Measurements from ENCODE around the gene NFAT5.

NFAT5 gene

GRCh38 chr16:69616082-69616481, 50.3 kb downstream of the NFAT5 start:
- TF ChIP-seq, protein P1, sequence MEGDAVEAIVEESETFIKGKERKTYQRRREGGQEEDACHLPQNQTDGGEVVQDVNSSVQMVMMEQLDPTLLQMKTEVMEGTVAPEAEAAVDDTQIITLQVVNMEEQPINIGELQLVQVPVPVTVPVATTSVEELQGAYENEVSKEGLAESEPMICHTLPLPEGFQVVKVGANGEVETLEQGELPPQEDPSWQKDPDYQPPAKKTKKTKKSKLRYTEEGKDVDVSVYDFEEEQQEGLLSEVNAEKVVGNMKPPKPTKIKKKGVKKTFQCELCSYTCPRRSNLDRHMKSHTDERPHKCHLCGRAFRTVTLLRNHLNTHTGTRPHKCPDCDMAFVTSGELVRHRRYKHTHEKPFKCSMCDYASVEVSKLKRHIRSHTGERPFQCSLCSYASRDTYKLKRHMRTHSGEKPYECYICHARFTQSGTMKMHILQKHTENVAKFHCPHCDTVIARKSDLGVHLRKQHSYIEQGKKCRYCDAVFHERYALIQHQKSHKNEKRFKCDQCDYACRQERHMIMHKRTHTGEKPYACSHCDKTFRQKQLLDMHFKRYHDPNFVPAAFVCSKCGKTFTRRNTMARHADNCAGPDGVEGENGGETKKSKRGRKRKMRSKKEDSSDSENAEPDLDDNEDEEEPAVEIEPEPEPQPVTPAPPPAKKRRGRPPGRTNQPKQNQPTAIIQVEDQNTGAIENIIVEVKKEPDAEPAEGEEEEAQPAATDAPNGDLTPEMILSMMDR (IDR thresholded peaks at IDR 0.05; ENCODE audit: low read depth, low read length, missing control alignments), result no peak
- H3K4me3 ChIP-seq (replicated peaks; ENCODE audit: low read depth, low read length), result no peak overlapping the region
- DNase-seq (ENCODE audit: extremely low read depth, low read depth), result no peak

GRCh38 chr16:69618307-69618706, 52.5 kb downstream of the NFAT5 start:
- no peak for DNase-seq (ENCODE audit: extremely low read depth, low read depth)
- TF ChIP-seq, protein P1 (IDR thresholded peaks at IDR 0.05; ENCODE audit: low read depth, low read length, missing control alignments), result no peak
- no peak overlapping the region for H3K4me3 ChIP-seq (replicated peaks; ENCODE audit: low read depth, low read length)

- no peak for DNase-seq (ENCODE audit: extremely low read depth, low read depth)
- H3K4me3 ChIP-seq (replicated peaks; ENCODE audit: low read depth, low read length), result no peak overlapping the region
- TF ChIP-seq, protein P1 (IDR thresholded peaks at IDR 0.05; ENCODE audit: low read depth, low read length, missing control alignments), result no peak
Observed at GRCh38 chr16:69618721-69619120, 53.0 kb downstream of the NFAT5 start.

DNA sequence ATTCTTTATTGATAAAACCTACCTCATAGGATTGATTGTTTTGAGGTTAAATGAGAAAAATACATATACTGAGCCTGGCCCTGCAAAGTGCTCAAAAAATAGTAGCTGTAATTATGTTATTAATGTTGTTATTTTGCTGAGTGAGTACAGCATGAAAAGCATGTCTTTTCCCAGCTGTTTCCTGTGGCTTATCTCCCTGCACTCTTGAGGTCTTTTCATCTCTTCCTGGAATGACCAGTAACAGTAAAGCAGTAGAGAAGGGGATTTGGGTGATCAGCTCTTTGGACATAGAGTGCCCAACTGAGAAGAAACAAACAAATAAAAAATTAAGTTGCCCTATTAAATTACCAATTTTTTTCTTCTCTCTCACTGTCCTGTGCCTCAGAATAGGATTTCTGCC, 53.7 kb downstream of the NFAT5 start:
- no peak overlapping the region for H3K4me3 ChIP-seq (replicated peaks; ENCODE audit: low read depth, low read length)
- TF ChIP-seq, protein P1 (IDR thresholded peaks at IDR 0.05; ENCODE audit: low read depth, low read length, missing control alignments), result no peak
- no peak for DNase-seq (ENCODE audit: extremely low read depth, low read depth)

DNA sequence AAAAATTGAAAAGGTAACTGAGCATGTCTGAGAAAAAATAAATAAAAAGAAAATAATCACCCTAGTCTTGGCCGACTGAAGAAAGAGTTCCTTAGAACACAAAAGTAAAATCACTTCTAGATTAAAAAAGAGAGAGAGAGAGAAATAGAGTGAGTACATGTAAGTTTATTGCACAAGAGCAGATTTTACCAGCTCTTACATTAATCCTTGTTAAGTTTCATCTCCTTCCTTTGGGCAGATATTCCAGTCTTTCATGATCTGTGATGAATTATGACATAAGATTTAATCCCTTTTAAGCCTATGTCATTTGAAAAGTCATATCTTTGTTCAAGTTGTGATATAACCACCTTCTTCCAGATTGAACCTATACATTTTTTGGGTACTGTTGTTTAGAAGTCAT, 54.8 kb downstream of the NFAT5 start:
- H3K4me3 ChIP-seq (replicated peaks; ENCODE audit: low read depth, low read length), result no peak overlapping the region
- TF ChIP-seq, protein P1 (IDR thresholded peaks at IDR 0.05; ENCODE audit: low read depth, low read length, missing control alignments), result no peak
- DNase-seq (ENCODE audit: extremely low read depth, low read depth), result no peak

- DNase-seq (ENCODE audit: extremely low read depth, low read depth), result no peak
- TF ChIP-seq, protein P1 (IDR thresholded peaks at IDR 0.05; ENCODE audit: low read depth, low read length, missing control alignments), result no peak
- no peak overlapping the region for H3K4me3 ChIP-seq (replicated peaks; ENCODE audit: low read depth, low read length)
Observed at GRCh38 chr16:69621225-69621624, 55.5 kb downstream of the NFAT5 start.

DNA sequence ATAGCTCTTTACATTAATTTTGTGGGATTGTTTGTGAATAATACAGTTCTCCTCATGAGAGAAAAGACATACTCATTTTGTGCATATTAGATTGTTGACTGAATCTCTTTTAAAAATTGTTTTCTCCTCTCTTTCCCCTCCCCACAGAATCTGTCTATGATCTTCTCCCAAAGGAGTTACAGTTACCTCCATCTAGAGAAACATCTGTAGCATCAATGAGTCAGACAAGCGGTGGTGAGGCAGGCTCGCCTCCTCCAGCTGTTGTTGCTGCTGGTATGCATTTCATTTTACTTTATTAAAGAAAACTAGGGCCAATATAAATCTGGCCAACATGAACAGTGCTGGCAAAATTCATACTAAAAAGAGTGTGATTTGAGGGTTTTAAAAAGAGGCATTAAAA, 60.5 kb downstream of the NFAT5 start:
- no peak overlapping the region for H3K4me3 ChIP-seq (replicated peaks; ENCODE audit: low read depth, low read length)
- TF ChIP-seq, protein P1 (IDR thresholded peaks at IDR 0.05; ENCODE audit: low read depth, low read length, missing control alignments), result no peak

More for the DNA sequence above, 60.5 kb downstream of the NFAT5 start:
- peak; percentile 17 for DNase-seq (ENCODE audit: extremely low read depth, low read depth)
